A673 (cell line): ENCODE results near the gene SDK1.

ENCODE experiments used
- EZH2 ChIP-seq: fragments of 200-600 bp; sonication (generic); IDR thresholded peaks from 2 replicates; pipeline ENCODE4 v1.6.1; 2017; ENCODE audit warnings: borderline replicate concordance, low read depth, mild to moderate bottlenecking, mixed read lengths, antibody characterized with exemption, low read length; ENCODE audit not compliant: poor library complexity, severe bottlenecking
- TF ChIP-seq, protein P1 (sequence below): fragments of 300-800, 200-600 bp; sonication (generic); conservative IDR thresholded peaks from 2 replicates; pipeline ENCODE4 v1.5.1; 2017; ENCODE audit warnings: low read depth, mild to moderate bottlenecking, antibody characterized with exemption, low read length, moderate library complexity, mixed read lengths

DNA sequence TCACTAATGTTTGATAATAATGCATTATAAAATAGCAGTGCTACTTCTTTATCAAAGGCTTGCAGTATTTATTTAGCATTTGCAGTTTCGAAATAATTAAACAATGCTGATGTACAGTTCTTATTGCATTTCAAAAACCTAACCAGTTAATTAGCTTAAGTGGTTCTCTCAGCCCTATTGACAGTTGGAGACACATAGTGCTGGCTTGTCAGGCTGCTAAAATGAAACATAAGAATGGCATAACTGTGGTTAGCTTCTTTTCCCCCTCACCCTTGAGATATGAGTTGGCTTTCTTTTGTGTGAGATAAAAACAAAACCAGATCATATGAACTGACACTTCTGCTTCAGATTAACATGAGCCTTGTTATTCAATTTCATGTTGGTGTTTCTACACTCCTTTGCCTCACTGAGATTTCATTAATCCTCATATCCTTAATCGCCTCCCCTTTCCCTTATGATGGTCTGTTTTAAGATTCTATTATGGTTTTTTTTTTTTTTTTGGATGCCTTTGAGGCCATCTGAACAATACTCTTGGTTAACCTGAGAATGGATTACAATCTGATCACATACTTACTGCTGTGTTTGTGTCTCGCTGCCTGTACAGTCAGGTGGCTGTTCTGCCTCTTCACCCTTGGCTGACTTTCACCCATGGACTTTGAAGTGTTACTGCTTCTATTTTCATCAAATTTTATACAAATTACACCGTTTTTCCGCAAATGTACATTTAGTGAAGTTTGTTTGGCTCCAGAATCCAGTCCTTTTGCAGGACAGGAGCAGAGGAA, 108.0 kb downstream of the SDK1 start:
- TF ChIP-seq, protein P1, sequence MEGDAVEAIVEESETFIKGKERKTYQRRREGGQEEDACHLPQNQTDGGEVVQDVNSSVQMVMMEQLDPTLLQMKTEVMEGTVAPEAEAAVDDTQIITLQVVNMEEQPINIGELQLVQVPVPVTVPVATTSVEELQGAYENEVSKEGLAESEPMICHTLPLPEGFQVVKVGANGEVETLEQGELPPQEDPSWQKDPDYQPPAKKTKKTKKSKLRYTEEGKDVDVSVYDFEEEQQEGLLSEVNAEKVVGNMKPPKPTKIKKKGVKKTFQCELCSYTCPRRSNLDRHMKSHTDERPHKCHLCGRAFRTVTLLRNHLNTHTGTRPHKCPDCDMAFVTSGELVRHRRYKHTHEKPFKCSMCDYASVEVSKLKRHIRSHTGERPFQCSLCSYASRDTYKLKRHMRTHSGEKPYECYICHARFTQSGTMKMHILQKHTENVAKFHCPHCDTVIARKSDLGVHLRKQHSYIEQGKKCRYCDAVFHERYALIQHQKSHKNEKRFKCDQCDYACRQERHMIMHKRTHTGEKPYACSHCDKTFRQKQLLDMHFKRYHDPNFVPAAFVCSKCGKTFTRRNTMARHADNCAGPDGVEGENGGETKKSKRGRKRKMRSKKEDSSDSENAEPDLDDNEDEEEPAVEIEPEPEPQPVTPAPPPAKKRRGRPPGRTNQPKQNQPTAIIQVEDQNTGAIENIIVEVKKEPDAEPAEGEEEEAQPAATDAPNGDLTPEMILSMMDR = no peak
- no peak for TF ChIP-seq EZH2
